GM12873 (cell line): Measurements from ENCODE around the gene ZNF839.

Experiments
- CTCF ChIP-seq: IDR thresholded peaks from 2 replicates; pipeline ENCODE4 v1.5.1; 2012; ENCODE audit warnings: low read depth, mild to moderate bottlenecking, moderate library complexity, low read length, control low read depth; ENCODE audit not compliant: insufficient read depth; ENCODE audit errors: missing control alignments

ZNF839 gene

GRCh38 chr14:102348376-102348775 is 28.8 kb downstream of the ZNF839 start:
- no peak for TF ChIP-seq CTCF

DNA sequence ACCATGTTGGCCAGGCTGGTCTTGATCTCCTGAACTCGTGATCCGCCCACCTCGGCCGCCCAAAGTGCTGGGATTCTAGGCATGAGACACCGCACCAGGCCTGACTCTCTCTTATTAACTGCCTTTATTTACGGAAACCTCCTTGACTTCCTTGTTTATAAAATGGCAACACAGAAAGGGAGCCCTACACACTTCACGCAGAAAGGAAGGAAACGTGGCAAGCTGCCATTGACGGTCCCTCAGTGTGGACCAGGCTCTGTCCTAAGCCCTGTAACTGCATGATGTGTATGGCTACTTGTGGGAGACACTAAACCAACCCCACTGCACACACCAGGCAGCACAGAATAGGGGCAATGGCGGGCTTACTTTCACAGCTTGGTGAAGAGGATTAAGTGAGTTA is 31.5 kb downstream of the ZNF839 start:
- TF ChIP-seq CTCF, result no peak

DNA sequence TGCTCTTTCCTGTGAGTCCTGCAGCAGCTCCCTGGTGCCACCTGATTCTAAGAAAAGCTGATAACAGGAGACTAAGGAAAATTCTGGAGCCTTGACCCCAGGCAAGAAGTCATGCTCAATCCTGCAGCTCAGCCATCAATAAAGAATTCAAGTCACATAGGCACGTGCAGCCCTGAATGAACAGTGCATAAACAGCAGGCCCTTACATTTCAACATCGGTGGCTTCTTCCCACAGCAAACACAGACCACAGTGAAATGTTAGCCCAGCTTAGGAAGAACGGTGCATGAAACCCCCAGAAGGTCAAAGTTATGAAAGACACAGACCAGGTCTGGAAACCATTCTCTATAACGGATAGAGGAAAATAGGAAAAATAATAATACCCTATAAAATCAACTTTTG is 32.7 kb downstream of the ZNF839 start:
- no peak for TF ChIP-seq CTCF

GRCh38 chr14:102353126-102353619 is 33.6 kb downstream of the ZNF839 start:
- TF ChIP-seq CTCF, result no peak

GRCh38 chr14:102356280-102356679 is 36.7 kb downstream of the ZNF839 start:
- no peak for TF ChIP-seq CTCF

DNA sequence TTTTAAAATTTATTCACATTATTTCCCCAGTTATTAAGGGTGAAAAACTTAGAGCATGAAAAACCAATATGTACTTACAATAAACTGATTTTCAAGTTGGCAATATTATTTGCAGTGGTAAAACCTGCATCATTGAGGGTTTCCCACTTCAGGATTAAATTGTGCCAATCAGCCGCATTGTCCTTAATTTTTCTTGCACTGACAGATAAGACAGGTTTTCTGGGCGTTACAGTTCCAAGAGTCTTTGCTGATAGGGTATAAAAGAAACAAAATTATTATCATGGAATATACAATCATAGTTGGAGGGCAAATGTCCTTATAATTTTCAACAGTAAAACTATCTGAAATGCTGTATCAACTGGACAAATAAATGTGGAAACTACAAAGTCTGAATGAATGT is 39.8 kb downstream of the ZNF839 start:
- no peak for TF ChIP-seq CTCF

- TF ChIP-seq CTCF, result no peak
Observed at GRCh38 chr14:102360388-102360787, 40.8 kb downstream of the ZNF839 start.
